ENCODE measurements around the gene ZNF841. TPM values are rescaled to one million over a fixed set of nuclear protein-coding genes. Genes with fewer than 3 reads are reported as not detected.

Gene ZNF841
- total and polyA plus RNA-seq, 9 of the 15 experiments (the other 6 are each of a cell fraction or from before 2014, with no cell fraction given): 3.1 to 17.1 (median 11.0) TPM

DNA sequence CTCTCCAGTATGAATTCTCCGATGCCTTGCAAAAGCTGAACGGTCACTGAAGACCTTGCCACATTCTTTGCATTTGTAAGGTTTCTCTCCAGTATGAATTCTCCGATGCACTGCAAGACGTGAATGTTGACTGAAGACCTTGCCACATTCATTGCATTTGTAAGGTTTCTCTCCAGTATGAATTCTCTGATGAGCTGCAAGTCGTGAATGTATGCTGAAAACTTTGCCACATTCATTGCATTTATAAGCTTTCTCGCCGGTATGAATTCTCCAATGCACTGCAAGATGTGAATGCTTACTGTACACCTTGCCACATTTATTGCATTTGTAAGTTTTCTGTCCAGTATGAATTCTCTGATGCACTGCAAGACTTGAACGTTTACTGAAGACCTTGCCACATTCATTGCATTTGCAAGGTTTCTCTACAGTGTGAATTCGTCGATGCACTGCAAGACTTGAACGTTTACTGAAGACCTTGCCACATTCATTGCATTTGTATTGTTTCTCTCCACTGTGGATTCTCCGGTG lies 20.0 kb upstream of the ZNF841 start (continued):
- TF ChIP-seq ZMIZ1 (IDR thresholded peaks at IDR 0.05; ENCODE audit: low read depth in 2 of 2, low read length in 2 of 2) (no peak), NBN (IDR thresholded peaks at IDR 0.05; ENCODE audit: low read depth) (no peak), ZNF436 (CRISPR knock-in tag; IDR thresholded peaks at IDR 0.05) (no peak), MTA3 (IDR thresholded peaks at IDR 0.05; ENCODE audit: borderline replicate concordance) (peak; percentile 41; the same call in 1 of the 2 replicates), ZNF444 (CRISPR knock-in tag; IDR thresholded peaks at IDR 0.05) (no peak), TCF3 (CRISPR knock-in tag; IDR thresholded peaks at IDR 0.05) (no peak), NFE2L1 (tag; IDR thresholded peaks at IDR 0.05; ENCODE audit: borderline replicate concordance, low read depth) (no peak), KLF10 (CRISPR knock-in tag; IDR thresholded peaks at IDR 0.05) (no peak), BRD4 (IDR thresholded peaks at IDR 0.05) (no peak), NR2C2 (CRISPR knock-in tag; IDR thresholded peaks at IDR 0.05) (no peak), NR2C2 (tag; IDR thresholded peaks at IDR 0.05) (no peak), ZSCAN32 (CRISPR knock-in tag; IDR thresholded peaks at IDR 0.05) (no peak), E2F3 (CRISPR knock-in tag; IDR thresholded peaks at IDR 0.05) (no peak), ZNF778 (CRISPR knock-in tag; IDR thresholded peaks at IDR 0.05) (no peak), DMBX1 (CRISPR knock-in tag; IDR thresholded peaks at IDR 0.05; ENCODE audit: borderline replicate concordance) (no peak), ZNF274 (IDR thresholded peaks at IDR 0.05; ENCODE audit: borderline replicate concordance, low read depth, low read length) (peak; percentile 99), TRIM28 (IDR thresholded peaks at IDR 0.05) (peak; percentile 88; the same call in 1 of the 2 replicates), E2F4 (CRISPR knock-in tag; IDR thresholded peaks at IDR 0.05; ENCODE audit: low read depth) (no peak), CBX5 (IDR thresholded peaks at IDR 0.05; ENCODE audit: borderline replicate concordance, low read depth) (0 out of 2 replicates have a peak, but pooled peaks have one; percentile 48), ARHGAP35 (IDR thresholded peaks at IDR 0.05; ENCODE audit: partially characterized antibody) (no peak), POLR2G (IDR thresholded peaks at IDR 0.05; ENCODE audit: low read depth, low read length) (no peak)
- TF ChIP-seq, protein P1, sequence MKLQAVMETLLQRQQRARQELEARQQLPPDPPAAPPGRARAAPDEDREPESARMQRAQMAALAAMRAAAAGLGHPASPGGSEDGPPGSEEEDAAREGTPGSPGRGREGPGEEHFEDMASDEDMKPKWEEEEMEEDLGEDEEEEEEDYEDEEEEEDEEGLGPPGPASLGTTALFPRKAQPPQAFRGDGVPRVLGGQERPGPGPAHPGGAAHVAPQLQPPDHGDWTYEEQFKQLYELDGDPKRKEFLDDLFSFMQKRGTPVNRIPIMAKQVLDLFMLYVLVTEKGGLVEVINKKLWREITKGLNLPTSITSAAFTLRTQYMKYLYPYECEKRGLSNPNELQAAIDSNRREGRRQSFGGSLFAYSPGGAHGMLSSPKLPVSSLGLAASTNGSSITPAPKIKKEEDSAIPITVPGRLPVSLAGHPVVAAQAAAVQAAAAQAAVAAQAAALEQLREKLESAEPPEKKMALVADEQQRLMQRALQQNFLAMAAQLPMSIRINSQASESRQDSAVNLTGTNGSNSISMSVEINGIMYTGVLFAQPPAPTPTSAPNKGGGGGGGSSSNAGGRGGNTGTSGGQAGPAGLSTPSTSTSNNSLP (IDR thresholded peaks at IDR 0.05; ENCODE audit: borderline replicate concordance, low read depth, low read length): no peak
- TF ChIP-seq, protein P2, sequence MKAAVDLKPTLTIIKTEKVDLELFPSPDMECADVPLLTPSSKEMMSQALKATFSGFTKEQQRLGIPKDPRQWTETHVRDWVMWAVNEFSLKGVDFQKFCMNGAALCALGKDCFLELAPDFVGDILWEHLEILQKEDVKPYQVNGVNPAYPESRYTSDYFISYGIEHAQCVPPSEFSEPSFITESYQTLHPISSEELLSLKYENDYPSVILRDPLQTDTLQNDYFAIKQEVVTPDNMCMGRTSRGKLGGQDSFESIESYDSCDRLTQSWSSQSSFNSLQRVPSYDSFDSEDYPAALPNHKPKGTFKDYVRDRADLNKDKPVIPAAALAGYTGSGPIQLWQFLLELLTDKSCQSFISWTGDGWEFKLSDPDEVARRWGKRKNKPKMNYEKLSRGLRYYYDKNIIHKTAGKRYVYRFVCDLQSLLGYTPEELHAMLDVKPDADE (conservative IDR thresholded peaks at IDR 0.05; ENCODE audit: control insufficient read depth, low read depth, low read length): peak; percentile 55; the same call in 1 of the 2 replicates
